HG03565 (cell line): ENCODE measurements around the gene RNU1-3.
A peak's percentile ranks its signal among the peaks of the same experiment; 100 is the strongest.
"Not testable (repeated sequence)": the region's sequence is repeated elsewhere in the genome, so short reads cannot be mapped to it uniquely, and the experiment has no call there.

Experiments used
- ATAC-seq: cut with Tn5 transposase; IDR thresholded peaks from one replicate; pipeline ENCODE4 v1.9.1; 2021; ENCODE audit warnings: mild to moderate bottlenecking, moderate library complexity; ENCODE audit not compliant: unreplicated experiment

RNU1-3 gene

DNA sequence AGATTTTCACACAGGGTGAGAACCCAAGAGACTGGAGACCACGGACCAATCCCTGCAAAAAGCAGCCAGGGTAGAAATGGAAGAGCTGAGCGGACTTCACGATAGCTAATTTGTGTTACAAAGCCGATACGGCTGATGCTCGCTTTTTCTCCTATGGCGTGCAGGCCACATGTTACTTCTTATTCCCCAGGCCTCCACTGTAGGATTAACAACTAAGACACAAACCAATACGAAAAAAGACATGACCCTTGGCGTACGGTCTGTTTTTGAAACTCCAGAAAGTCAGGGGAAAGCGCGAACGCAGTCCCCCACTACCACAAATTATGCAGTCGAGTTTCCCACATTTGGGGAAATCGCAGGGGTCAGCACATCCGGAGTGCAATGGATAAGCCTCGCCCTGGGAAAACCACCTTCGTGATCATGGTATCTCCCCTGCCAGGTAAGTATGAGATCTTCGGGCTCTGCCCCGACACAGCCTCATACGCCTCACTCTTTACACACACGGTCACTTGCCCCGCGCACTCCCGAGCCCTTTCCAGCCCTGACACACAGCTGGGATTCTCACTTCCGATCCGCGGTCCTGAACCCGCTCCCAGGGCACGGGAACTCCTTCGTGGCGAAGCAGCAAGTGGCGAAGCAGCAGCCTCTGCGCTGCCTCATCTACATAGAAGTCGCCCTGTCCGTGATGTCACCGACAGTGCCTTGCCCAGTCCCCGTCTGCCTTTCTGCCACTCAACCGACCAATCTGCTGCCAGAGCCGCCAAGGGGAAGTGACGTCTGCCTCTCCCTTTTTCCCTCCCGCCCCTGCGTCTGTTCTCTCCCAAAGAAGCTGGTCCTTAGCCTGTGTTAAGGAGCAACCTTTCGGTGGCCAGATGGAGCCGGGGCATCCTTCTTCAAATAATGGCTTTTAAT, at the start of gene RNU1-3:
Gene RNU1-3 (minus strand): TSS at position 447 of the 912 bp plus-strand sequence.
- ATAC-seq, result peak; percentile 77

DNA sequence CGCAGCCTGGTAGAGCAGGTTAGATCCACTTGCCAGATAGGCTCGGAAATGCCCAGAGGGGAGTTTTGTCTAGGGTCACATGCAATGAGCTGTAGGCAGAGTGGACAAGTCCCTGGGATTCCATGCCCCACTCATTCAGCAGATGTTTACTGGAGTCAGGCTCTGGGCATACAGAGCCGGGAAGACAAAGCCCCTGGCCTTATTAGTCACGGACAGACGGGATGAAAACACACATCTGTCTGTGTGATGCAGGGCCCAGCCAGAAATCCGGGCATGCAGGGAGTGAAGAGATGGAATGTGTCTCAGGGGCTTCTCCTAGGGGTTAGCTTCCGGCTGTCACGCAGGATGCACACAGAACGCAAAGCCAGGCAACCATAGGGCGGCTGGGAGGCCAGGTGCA, 46.7 kb upstream of the RNU1-3 start:
- not testable (repeated sequence) for ATAC-seq

GRCh38 chr1:16712984-16713383, 46.2 kb upstream of the RNU1-3 start:
- not testable (repeated sequence) for ATAC-seq

- not testable (repeated sequence) for ATAC-seq
Observed at GRCh38 chr1:16712582-16712981, 45.8 kb upstream of the RNU1-3 start.

DNA sequence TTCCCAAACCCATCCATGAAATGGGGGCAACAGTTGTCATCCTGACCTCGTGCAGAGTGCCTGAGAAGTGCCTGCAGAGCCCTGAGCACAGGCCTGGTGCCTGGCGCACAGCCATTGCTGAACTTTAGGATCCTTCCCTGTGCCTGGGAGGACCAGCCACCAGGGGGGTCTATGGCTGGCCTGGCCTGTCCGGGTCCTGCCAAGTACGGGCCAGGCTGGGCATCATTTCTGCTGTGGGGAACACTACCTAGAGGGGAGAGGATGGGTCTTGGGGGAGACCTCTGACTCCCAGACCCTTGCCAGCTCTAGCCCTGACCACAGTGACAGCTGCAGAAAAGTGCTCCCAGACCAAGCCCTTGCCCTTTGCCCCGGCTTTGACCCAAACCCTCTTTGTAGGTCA, 45.4 kb upstream of the RNU1-3 start:
- not testable (repeated sequence) for ATAC-seq

DNA sequence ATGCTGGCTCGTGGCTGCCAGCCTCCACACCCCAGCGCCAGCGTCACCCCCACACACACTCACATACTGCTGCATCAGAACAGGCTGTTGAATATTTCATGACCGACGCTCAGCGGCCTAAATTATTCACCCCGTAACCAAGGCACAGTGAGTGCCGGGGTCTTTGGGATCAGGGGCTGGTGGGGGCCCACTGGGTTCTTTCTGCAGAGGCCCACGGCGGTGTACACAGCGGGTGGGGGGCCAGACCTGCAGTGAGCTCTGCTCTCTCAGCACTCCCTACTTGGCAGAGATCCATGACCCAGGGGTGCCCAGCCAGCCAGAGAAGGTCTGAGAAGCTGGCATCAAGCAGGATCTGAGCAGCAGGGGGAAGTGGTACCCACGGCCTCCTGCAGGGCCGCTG, 43.9 kb upstream of the RNU1-3 start:
- ATAC-seq, result not testable (repeated sequence)

DNA sequence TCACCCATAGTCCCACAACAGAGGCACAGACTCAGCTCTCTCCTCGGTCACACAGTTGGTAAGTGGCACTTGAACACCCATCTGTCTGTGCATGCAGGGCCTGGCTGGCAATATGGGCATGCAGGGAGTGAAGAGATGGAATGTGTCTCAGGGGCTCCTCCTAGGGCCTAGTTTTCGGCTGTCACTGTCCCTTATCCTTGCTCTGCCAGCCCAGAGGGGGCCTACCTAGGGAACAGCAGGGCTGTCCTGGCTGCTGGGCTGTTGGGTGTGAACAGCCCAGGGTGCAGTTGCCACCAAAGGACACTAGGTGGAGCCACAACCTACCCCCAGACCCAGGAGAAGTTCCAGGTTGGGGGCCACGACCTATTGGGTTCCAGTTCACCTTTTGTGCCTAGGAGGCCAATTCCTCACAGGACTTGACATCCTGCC, 42.9 kb upstream of the RNU1-3 start:
- not testable (repeated sequence) for ATAC-seq

GRCh38 chr1:16708704-16709103, 42.0 kb upstream of the RNU1-3 start:
- ATAC-seq, result not testable (repeated sequence)

GRCh38 chr1:16707130-16708093, 40.7 kb upstream of the RNU1-3 start:
- ATAC-seq, result not testable (repeated sequence)

- ATAC-seq, result not testable (repeated sequence)
Observed at GRCh38 chr1:16706302-16706701, 39.6 kb upstream of the RNU1-3 start.

GRCh38 chr1:16704502-16705100, 37.9 kb upstream of the RNU1-3 start:
- ATAC-seq, result not testable (repeated sequence)

DNA sequence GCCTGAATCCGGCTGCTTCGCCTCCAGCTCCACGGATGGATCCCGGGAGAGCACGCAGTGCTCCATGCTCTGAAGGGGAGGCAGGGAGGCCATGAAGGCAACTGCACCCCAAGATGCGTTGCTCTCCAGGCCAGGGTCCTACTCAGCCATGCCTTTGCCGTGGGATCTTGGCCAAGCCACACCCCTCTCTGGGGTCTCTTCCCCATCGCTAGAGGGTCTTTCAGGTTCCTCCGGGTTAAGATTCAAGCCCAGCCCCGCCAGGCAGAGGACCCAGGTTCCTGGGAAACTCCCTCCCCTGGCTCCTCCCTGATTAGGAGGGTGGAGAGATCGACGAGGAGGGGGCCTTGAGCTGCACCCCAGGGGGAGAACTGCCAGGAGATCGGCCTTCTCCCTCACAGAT, 37.3 kb upstream of the RNU1-3 start:
- ATAC-seq, result not testable (repeated sequence)

GRCh38 chr1:16703602-16704001, 36.9 kb upstream of the RNU1-3 start:
- ATAC-seq, result not testable (repeated sequence)

DNA sequence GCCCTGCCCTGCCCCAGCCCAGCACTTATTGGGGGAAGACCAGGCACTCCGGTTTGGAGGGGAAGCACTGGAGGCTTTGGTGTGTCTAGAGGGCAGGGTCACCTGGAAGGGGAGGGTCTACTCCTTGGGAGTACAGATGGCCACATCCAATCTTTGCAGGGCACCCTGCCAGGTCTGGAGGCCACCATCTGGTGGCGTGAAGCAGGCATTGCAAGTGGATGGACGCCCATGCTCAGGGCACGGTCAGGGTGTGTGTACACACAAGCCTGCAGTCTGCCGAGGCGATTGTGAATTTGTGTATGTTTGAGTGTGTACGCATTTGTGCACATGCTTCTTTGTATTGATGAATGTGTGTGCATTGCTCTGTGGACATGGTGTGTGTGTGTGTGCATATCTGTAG, 36.4 kb upstream of the RNU1-3 start:
- not testable (repeated sequence) for ATAC-seq

- ATAC-seq, result not testable (repeated sequence)
Observed at GRCh38 chr1:16702280-16702679, 35.5 kb upstream of the RNU1-3 start.

DNA sequence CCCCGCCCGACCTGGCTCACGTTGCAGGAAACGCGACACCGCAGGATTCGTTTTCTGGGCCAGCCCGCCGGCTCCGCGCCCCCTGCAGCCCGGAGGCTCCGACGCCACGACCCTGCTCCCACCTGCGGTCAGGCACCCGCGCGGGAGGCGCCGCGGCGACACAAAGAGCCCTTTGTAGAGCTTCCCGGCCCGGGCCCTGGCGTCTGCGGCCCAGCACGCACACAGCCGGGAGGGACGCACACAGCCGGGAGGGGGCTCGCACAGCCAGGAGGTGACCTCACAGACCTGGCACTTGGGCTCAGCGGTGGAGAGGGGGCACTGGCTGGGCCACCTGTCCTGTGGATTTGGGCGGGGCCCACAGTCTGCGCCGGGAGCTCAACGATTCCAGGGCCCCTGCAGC, 34.4 kb upstream of the RNU1-3 start:
- not testable (repeated sequence) for ATAC-seq

- not testable (repeated sequence) for ATAC-seq
Observed at GRCh38 chr1:16700138-16700895, 33.6 kb upstream of the RNU1-3 start.

DNA sequence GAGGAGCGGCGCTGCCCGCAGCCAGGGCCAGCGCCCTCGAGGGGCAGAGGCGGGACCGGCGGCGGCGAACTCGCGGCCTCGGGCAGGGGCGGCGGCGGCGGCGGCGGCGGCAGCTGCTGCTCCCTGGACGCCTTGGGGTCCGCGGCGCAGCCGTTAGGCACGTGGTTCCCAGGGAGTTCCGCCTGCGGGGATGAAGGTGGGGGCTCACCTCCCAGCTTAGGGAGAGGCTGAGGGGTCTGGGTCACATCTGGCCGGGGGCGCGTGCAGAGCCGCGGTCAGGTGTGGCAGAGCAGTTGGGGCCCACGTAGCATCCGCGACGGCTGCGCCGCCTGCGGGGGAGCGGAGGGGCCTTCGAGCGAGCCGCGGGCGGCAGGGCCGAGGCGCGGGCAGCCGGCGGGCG, 32.7 kb upstream of the RNU1-3 start:
- ATAC-seq, result not testable (repeated sequence)

- ATAC-seq, result not testable (repeated sequence)
Observed at GRCh38 chr1:16697152-16697551, 30.4 kb upstream of the RNU1-3 start.
